Fibroblast of lung (primary cell): ENCODE results near the gene CABP4.

Source experiments
- EZH2 ChIP-seq: IDR thresholded peaks from 2 replicates; pipeline ENCODE4 v1.5.1; 2012; ENCODE audit warnings: low read length, control low read depth, mild to moderate bottlenecking; ENCODE audit errors: missing control alignments
- TF ChIP-seq, protein P1 (sequence below), 2 donors: IDR thresholded peaks in 1 of 2; conservative IDR thresholded peaks in 1 of 2; 1 replicate in 1 of 2; 2 replicates in 1 of 2; pipeline ENCODE4 v1.5.1; 2011 to 2012; ENCODE audit warnings: low read length in 2 of 2, control low read depth in 1 of 2, inconsistent platforms in 1 of 2, low read depth in 1 of 2, mild to moderate bottlenecking in 1 of 2

DNA sequence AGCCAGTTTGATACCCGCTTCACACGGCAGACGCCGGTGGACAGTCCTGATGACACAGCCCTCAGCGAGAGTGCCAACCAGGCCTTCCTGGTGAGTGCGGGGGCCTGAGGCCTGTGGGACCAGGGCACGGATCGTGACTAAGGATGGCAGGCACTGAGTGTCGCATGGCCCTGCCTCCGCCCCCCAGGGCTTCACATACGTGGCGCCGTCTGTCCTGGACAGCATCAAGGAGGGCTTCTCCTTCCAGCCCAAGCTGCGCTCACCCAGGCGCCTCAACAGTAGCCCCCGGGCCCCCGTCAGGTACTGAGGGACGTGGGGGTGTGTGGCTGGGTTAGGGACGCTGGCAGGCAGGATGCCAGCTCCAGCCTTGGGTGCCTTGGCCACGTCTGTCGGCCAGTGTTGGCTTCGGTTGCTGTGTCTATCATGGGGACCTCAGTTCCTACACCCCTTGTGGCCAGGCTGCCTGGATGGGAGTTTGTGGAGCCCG, 20.7 kb upstream of the CABP4 start:
- TF ChIP-seq, protein P1, sequence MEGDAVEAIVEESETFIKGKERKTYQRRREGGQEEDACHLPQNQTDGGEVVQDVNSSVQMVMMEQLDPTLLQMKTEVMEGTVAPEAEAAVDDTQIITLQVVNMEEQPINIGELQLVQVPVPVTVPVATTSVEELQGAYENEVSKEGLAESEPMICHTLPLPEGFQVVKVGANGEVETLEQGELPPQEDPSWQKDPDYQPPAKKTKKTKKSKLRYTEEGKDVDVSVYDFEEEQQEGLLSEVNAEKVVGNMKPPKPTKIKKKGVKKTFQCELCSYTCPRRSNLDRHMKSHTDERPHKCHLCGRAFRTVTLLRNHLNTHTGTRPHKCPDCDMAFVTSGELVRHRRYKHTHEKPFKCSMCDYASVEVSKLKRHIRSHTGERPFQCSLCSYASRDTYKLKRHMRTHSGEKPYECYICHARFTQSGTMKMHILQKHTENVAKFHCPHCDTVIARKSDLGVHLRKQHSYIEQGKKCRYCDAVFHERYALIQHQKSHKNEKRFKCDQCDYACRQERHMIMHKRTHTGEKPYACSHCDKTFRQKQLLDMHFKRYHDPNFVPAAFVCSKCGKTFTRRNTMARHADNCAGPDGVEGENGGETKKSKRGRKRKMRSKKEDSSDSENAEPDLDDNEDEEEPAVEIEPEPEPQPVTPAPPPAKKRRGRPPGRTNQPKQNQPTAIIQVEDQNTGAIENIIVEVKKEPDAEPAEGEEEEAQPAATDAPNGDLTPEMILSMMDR (conservative IDR thresholded peaks at IDR 0.05 in 1 of 2, IDR thresholded peaks at IDR 0.05 in 1 of 2; ENCODE audit: low read depth in 1 of 2, low read length in 2 of 2), result no peak
- no peak for TF ChIP-seq EZH2
